Fibroblast of lung (primary cell): ENCODE measurements around the gene ELOF1. TPM values are rescaled to one million over a fixed set of nuclear protein-coding genes. Genes with fewer than 3 reads are reported as not detected.
"Not testable (repeated sequence)": the region's sequence is repeated elsewhere in the genome, so short reads cannot be mapped to it uniquely, and the experiment has no call there.

Experiments
- DNase-seq, 2 donors: peaks; one replicate each; pipeline versions ENCODE4 v3.0.0 to v3.0.0-alpha.2; 2010; ENCODE audit warnings: low read depth in 2 of 2
- H2AFZ ChIP-seq: 2 replicates; pipeline ENCODE4 v1.5.1; 2012; ENCODE audit warnings: low read length, control low read depth, inconsistent platforms
- H3K27ac ChIP-seq: 2 replicates; pipeline ENCODE4 v1.5.1; 2011; ENCODE audit warnings: low read length, control low read depth; ENCODE audit not compliant: insufficient read depth
- H3K27me3 ChIP-seq: 2 replicates; pipeline ENCODE4 v1.5.1; 2011; ENCODE audit warnings: mild to moderate bottlenecking, low read length; ENCODE audit not compliant: control insufficient read depth, insufficient read depth
- H3K36me3 ChIP-seq: 2 replicates; pipeline ENCODE4 v1.5.1; 2011; ENCODE audit warnings: low read length; ENCODE audit not compliant: control insufficient read depth, insufficient read depth
- H3K4me1 ChIP-seq: 2 replicates; pipeline ENCODE4 v1.5.1; 2011; ENCODE audit warnings: low read length; ENCODE audit not compliant: control insufficient read depth, insufficient read depth; ENCODE audit errors: extremely low read depth
- H3K4me2 ChIP-seq: 2 replicates; pipeline ENCODE4 v1.5.1; 2011; ENCODE audit warnings: low read length, control low read depth; ENCODE audit not compliant: insufficient read depth; ENCODE audit errors: extremely low read depth
- H3K4me3 ChIP-seq, 4 experiments: fragments of 200-600 bp in 1 of 4; sonication (generic) in 1 of 4; replicated peaks in 1 of 4; 2 replicates each; pipeline ENCODE4 v1.5.1; 2011 to 2016; ENCODE audit warnings: low read length in 4 of 4, low read depth in 3 of 4, mild to moderate bottlenecking in 3 of 4, control low read depth in 2 of 4, inconsistent platforms in 1 of 4, mixed read lengths in 1 of 4; ENCODE audit not compliant: insufficient read depth in 1 of 4; ENCODE audit errors: control extremely low read depth in 1 of 4
- H3K79me2 ChIP-seq: 2 replicates; pipeline ENCODE4 v1.5.1; 2012; ENCODE audit warnings: mild to moderate bottlenecking, low read length, inconsistent platforms; ENCODE audit not compliant: control insufficient read depth, insufficient read depth
- H3K9ac ChIP-seq: 2 replicates; pipeline ENCODE4 v1.5.1; 2011; ENCODE audit warnings: mild to moderate bottlenecking, low read length, control low read depth; ENCODE audit not compliant: insufficient read depth
- H3K9me3 ChIP-seq: 2 replicates; pipeline ENCODE4 v1.5.1; 2012; ENCODE audit warnings: low read depth, low read length; ENCODE audit not compliant: control insufficient read depth, insufficient read depth
- H4K20me1 ChIP-seq: 2 replicates; pipeline ENCODE4 v1.5.1; 2011; ENCODE audit warnings: low read length; ENCODE audit not compliant: control insufficient read depth, insufficient read depth; ENCODE audit errors: extremely low read depth
- CTCF ChIP-seq, 2 donors: IDR thresholded peaks in 1 of 2; conservative IDR thresholded peaks in 1 of 2; 1 replicate in 1 of 2; 2 replicates in 1 of 2; pipeline ENCODE4 v1.5.1; 2011 to 2012; ENCODE audit warnings: low read length in 2 of 2, control low read depth in 1 of 2, inconsistent platforms in 1 of 2, low read depth in 1 of 2, mild to moderate bottlenecking in 1 of 2
- EZH2 ChIP-seq: IDR thresholded peaks from 2 replicates; pipeline ENCODE4 v1.5.1; 2012; ENCODE audit warnings: low read length, control low read depth, mild to moderate bottlenecking; ENCODE audit errors: missing control alignments
- polyA minus RNA-seq: library from RNA; depleted of rRNA, polyadenylated mRNA; stranded (reverse); fragments of >200 nt; gene quantifications from 2 replicates; pipeline ENCODE4 v1.2.3, GENCODE V29; 2011; ENCODE audit warnings: low replicate concordance
- polyA plus RNA-seq, 2 donors: library from polyadenylated mRNA; depleted of rRNA in 1 of 2; stranded (reverse) in 1 of 2; unstranded in 1 of 2; fragments of >200 nt; gene quantifications; 2 replicates each; pipeline ENCODE4 v1.2.1, GENCODE V29; 2011 to 2012; ENCODE audit warnings: missing spikeins in 1 of 2
- total RNA-seq: library from RNA; depleted of rRNA; stranded (reverse); fragments of >200 nt; gene quantifications from 2 replicates; pipeline ENCODE4 v1.2.1, GENCODE V29; 2014

ELOF1 gene
- total RNA-seq: 28.2 and 29.6 TPM in 2 replicates
- 52.2 and 57.8 TPM in 2 replicates for polyA plus RNA-seq
- polyA plus RNA-seq (2012): 55.7 and 87.0 TPM in 2 replicates
- polyA minus RNA-seq: 51.1 and 67.5 TPM in 2 replicates

DNA sequence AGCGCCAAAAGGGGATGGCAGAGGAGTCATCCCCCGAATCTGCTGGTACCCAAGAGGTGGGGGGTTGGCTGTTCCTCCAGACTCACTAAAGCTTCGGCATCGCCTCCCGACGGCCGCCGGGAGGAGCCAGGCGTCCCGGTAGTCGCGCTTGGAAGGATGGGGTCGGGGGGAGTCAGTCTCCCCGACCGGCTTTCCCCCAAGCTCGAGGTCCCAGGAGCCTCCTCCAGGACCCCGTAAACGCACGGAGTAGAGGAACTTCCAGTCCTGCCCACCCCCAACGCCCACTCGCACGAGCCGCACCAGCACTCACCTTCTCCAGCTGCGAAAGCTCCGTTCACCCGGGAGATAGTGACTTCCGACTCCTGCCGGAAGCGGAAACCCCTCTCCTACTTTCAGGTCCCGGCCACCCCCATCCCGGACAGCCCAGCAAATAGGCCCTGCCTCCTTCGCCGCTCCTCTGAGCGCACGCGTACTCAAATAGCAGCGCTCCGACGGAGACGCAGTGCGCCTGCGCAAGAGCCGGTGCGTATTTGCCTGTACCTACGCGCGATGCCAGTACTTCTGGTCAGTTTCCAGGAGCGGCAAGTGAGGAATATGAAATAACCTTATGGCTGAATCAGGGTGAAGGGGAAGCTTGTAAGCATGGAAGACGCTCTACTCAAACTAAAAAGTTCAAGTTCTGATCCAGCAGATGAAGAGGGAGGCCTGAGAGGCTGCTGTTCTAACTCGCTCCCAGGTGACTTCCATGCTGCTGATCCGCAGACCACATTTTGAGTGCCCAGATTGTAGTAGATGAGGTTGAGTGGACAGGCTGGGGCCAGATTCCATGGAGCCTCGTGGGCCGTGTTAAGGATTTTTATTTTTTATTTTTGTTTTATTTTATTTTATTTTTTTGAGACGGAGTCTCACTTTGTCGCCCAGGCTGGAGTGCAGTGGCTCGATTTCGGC lies at the start of gene ELOF1:
TSS of gene ELOF1 (minus strand) at position 350 of the 948 bp plus-strand sequence. CDS start 4,883 bp downstream, outside the sequence.
- Histone ChIP-seq H3K27me3 (no peaks in the 10 kb centered on the region), H3K4me3 (peak within 1 kb of the TSS; percentile 45 to 95 (median 78)), H3K36me3 (peaks cover 4% of the 10 kb centered on the region), H3K9ac (peak within 1 kb of the TSS; percentile 43), H3K4me2 (peak within 1 kb of the TSS; percentile 90), H3K9me3 (no peaks in the 10 kb centered on the region), H3K27ac (peak within 1 kb of the TSS; percentile 7), H2AFZ (peak within 1 kb of the TSS; percentile 78), H3K4me1 (peaks cover 6% of the 10 kb centered on the region), H4K20me1 (no peaks in the 10 kb centered on the region), H3K79me2 (peaks cover 29% of the 10 kb centered on the region)
- TF ChIP-seq EZH2: no peak
- peak; percentile 18 to 40 for TF ChIP-seq CTCF (conservative IDR thresholded peaks at IDR 0.05 in 1 of 2, IDR thresholded peaks at IDR 0.05 in 1 of 2; ENCODE audit: low read depth in 1 of 2, low read length in 2 of 2)
- peak; percentile 98 for DNase-seq

GRCh38 chr19:11606484-11606883 lies 47.5 kb upstream of the ELOF1 start:
- no peaks in the 10 kb centered on the region for H3K4me1 ChIP-seq
- H3K4me3 ChIP-seq: no peak overlapping the region
- H3K27ac ChIP-seq: no peak overlapping the region
- H3K9me3 ChIP-seq: no peaks in the 10 kb centered on the region
- H3K79me2 ChIP-seq: peaks cover 22% of the 10 kb centered on the region
- H4K20me1 ChIP-seq: no peaks in the 10 kb centered on the region
- H3K4me2 ChIP-seq: no peak overlapping the region
- H3K36me3 ChIP-seq: no peaks in the 10 kb centered on the region
- no peak overlapping the region for H2AFZ ChIP-seq
- no peak for DNase-seq
- no peak overlapping the region for H3K9ac ChIP-seq
- TF ChIP-seq CTCF (conservative IDR thresholded peaks at IDR 0.05 in 1 of 2, IDR thresholded peaks at IDR 0.05 in 1 of 2; ENCODE audit: low read depth in 1 of 2, low read length in 2 of 2) (no peak), EZH2 (no peak)
- no peaks in the 10 kb centered on the region for H3K27me3 ChIP-seq

GRCh38 chr19:11599704-11600103 lies 40.7 kb upstream of the ELOF1 start:
- not testable (repeated sequence) for H4K20me1 ChIP-seq, H3K4me1 ChIP-seq, H3K9me3 ChIP-seq, H3K4me3 ChIP-seq, DNase-seq, H3K36me3 ChIP-seq, H3K27ac ChIP-seq, H3K9ac ChIP-seq, H3K27me3 ChIP-seq, H3K4me2 ChIP-seq, H2AFZ ChIP-seq
- peaks cover 52% of the 10 kb centered on the region for H3K79me2 ChIP-seq
